Adrenal gland (tissue), 5 donors: ENCODE results near the gene VGLL4.

Source experiments
- CTCF ChIP-seq, 6 experiments: fragments of 450-650 bp in 4 of 6; fragments of 200-600 bp in 2 of 6; sonication (generic) in 1 of 6; IDR thresholded peaks; 1 replicate in 5 of 6; 2 replicates in 1 of 6; pipeline versions ENCODE4 v1.5.1 to v1.8.0; 2016 to 2021; ENCODE audit warnings: antibody characterized with exemption in 6 of 6, mild to moderate bottlenecking in 2 of 6, moderate library complexity in 1 of 6
- POLR2A ChIP-seq, 2 donors: fragments of 450-650 bp; IDR thresholded peaks; one replicate each; pipeline ENCODE4 v1.6.1; 2017; ENCODE audit warnings: antibody characterized with exemption in 2 of 2, mild to moderate bottlenecking in 2 of 2, moderate library complexity in 1 of 2
- donor health status: DM: no; HTN: no; CAD: no.

GRCh38 chr3:11610044-11610671 is 33.6 kb downstream of the VGLL4 start:
- TF ChIP-seq CTCF (IDR thresholded peaks at IDR 0.05) (no peak), POLR2A (IDR thresholded peaks at IDR 0.05) (no peak)
